Liver (tissue), 3 donors: ENCODE results near the gene MAP1A.

ENCODE experiments used
- EGR1 ChIP-seq, 2 donors: IDR thresholded peaks; 2 replicates each; pipeline ENCODE4 v1.6.1; 2016 to 2018; ENCODE audit warnings: antibody characterized with exemption in 2 of 2, low read depth in 2 of 2
- FOXA1 ChIP-seq: IDR thresholded peaks from 2 replicates; pipeline ENCODE4 v1.6.1; 2016; ENCODE audit warnings: antibody characterized with exemption
- GABPA ChIP-seq, 2 donors: IDR thresholded peaks in 1 of 2; conservative IDR thresholded peaks in 1 of 2; 2 replicates each; pipeline ENCODE4 v1.6.1; 2016; ENCODE audit warnings: antibody characterized with exemption in 2 of 2, mild to moderate bottlenecking in 1 of 2, moderate library complexity in 1 of 2
- NR2F2 ChIP-seq: IDR thresholded peaks from 2 replicates; pipeline ENCODE4 v1.6.1; 2016; ENCODE audit warnings: antibody characterized with exemption
- RAD21 ChIP-seq, 2 donors: IDR thresholded peaks; 2 replicates each; pipeline ENCODE4 v1.6.1; 2016; ENCODE audit warnings: antibody characterized with exemption in 2 of 2, mild to moderate bottlenecking in 2 of 2
- RXRA ChIP-seq, 2 donors: IDR thresholded peaks; 2 replicates each; pipeline ENCODE4 v1.6.1; 2017 to 2018; ENCODE audit warnings: antibody characterized with exemption in 2 of 2, mild to moderate bottlenecking in 1 of 2
- SP1 ChIP-seq: IDR thresholded peaks from 2 replicates; pipeline ENCODE4 v1.6.1; 2018; ENCODE audit warnings: antibody characterized with exemption, mild to moderate bottlenecking
- TAF1 ChIP-seq: conservative IDR thresholded peaks from 2 replicates; pipeline ENCODE4 v1.6.1; 2016; ENCODE audit warnings: antibody characterized with exemption, mild to moderate bottlenecking
- YY1 ChIP-seq: IDR thresholded peaks from 2 replicates; pipeline ENCODE4 v1.6.1; 2016; ENCODE audit warnings: antibody characterized with exemption, mild to moderate bottlenecking
- TF ChIP-seq, protein P1 (sequence below): fragments of 150-350 bp; IDR thresholded peaks from 2 replicates; pipeline ENCODE4 v1.5.1; 2017; ENCODE audit warnings: improper control_type of control experiment, low read depth, low read length; ENCODE audit not compliant: missing input control
- TF ChIP-seq, protein P2 (sequence below): IDR thresholded peaks from 2 replicates; pipeline ENCODE4 v1.6.1; 2016; ENCODE audit warnings: antibody characterized with exemption
- TF ChIP-seq, protein P3 (sequence below): IDR thresholded peaks from 2 replicates; pipeline ENCODE4 v1.6.1; 2016; ENCODE audit warnings: antibody characterized with exemption
- TF ChIP-seq, protein P4 (sequence below): IDR thresholded peaks from 2 replicates; pipeline ENCODE4 v1.6.1; 2016; ENCODE audit warnings: antibody characterized with exemption, mild to moderate bottlenecking
- TF ChIP-seq, protein P5 (sequence below): IDR thresholded peaks from 2 replicates; pipeline ENCODE4 v1.6.1; 2016; ENCODE audit warnings: antibody characterized with exemption
- donor health status: healthy.
- donor health status: healthy.

DNA sequence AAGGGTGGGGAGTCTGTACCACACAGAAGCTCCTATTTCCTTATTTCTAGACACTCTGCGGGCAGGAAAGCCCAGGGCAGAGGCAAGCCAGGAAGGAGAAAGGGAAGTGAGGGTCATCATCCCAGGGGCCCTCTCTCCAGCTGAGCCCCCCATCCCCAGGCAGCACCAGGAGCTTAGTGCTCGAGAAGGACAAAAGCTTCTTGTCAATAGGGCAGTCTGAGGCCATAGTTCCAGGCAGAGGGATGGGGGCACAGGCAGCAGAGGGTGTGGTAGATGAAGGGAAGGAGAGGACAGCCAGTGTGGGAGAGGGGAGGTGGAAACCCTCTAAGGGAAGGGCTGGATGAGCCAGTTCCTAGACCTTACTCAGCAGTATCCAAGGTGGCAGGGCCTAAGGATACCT, 2.7 kb downstream of the MAP1A start:
- TF ChIP-seq, protein P1, sequence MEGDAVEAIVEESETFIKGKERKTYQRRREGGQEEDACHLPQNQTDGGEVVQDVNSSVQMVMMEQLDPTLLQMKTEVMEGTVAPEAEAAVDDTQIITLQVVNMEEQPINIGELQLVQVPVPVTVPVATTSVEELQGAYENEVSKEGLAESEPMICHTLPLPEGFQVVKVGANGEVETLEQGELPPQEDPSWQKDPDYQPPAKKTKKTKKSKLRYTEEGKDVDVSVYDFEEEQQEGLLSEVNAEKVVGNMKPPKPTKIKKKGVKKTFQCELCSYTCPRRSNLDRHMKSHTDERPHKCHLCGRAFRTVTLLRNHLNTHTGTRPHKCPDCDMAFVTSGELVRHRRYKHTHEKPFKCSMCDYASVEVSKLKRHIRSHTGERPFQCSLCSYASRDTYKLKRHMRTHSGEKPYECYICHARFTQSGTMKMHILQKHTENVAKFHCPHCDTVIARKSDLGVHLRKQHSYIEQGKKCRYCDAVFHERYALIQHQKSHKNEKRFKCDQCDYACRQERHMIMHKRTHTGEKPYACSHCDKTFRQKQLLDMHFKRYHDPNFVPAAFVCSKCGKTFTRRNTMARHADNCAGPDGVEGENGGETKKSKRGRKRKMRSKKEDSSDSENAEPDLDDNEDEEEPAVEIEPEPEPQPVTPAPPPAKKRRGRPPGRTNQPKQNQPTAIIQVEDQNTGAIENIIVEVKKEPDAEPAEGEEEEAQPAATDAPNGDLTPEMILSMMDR = no peak
- TF ChIP-seq SP1 (no peak), RXRA (IDR thresholded peaks at IDR 0.05) (no peak), GABPA (IDR thresholded peaks at IDR 0.05 in 1 of 2, conservative IDR thresholded peaks at IDR 0.05 in 1 of 2) (no peak), TAF1 (no peak), RAD21 (IDR thresholded peaks at IDR 0.05) (no peak), EGR1 (IDR thresholded peaks at IDR 0.05; ENCODE audit: low read depth in 2 of 2) (no peak), YY1 (no peak), FOXA1 (no peak), NR2F2 (no peak)
- TF ChIP-seq, protein P2, sequence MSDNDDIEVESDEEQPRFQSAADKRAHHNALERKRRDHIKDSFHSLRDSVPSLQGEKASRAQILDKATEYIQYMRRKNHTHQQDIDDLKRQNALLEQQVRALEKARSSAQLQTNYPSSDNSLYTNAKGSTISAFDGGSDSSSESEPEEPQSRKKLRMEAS = no peak
- TF ChIP-seq, protein P3, sequence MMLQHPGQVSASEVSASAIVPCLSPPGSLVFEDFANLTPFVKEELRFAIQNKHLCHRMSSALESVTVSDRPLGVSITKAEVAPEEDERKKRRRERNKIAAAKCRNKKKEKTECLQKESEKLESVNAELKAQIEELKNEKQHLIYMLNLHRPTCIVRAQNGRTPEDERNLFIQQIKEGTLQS = no peak
- TF ChIP-seq, protein P4, sequence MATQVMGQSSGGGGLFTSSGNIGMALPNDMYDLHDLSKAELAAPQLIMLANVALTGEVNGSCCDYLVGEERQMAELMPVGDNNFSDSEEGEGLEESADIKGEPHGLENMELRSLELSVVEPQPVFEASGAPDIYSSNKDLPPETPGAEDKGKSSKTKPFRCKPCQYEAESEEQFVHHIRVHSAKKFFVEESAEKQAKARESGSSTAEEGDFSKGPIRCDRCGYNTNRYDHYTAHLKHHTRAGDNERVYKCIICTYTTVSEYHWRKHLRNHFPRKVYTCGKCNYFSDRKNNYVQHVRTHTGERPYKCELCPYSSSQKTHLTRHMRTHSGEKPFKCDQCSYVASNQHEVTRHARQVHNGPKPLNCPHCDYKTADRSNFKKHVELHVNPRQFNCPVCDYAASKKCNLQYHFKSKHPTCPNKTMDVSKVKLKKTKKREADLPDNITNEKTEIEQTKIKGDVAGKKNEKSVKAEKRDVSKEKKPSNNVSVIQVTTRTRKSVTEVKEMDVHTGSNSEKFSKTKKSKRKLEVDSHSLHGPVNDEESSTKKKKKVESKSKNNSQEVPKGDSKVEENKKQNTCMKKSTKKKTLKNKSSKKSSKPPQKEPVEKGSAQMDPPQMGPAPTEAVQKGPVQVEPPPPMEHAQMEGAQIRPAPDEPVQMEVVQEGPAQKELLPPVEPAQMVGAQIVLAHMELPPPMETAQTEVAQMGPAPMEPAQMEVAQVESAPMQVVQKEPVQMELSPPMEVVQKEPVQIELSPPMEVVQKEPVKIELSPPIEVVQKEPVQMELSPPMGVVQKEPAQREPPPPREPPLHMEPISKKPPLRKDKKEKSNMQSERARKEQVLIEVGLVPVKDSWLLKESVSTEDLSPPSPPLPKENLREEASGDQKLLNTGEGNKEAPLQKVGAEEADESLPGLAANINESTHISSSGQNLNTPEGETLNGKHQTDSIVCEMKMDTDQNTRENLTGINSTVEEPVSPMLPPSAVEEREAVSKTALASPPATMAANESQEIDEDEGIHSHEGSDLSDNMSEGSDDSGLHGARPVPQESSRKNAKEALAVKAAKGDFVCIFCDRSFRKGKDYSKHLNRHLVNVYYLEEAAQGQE = no peak
- TF ChIP-seq, protein P5, sequence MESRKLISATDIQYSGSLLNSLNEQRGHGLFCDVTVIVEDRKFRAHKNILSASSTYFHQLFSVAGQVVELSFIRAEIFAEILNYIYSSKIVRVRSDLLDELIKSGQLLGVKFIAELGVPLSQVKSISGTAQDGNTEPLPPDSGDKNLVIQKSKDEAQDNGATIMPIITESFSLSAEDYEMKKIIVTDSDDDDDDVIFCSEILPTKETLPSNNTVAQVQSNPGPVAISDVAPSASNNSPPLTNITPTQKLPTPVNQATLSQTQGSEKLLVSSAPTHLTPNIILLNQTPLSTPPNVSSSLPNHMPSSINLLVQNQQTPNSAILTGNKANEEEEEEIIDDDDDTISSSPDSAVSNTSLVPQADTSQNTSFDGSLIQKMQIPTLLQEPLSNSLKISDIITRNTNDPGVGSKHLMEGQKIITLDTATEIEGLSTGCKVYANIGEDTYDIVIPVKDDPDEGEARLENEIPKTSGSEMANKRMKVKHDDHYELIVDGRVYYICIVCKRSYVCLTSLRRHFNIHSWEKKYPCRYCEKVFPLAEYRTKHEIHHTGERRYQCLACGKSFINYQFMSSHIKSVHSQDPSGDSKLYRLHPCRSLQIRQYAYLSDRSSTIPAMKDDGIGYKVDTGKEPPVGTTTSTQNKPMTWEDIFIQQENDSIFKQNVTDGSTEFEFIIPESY = no peak
